Neuronal stem cell (in vitro differentiated cells): Measurements from ENCODE around the gene ARHGAP24.

Experiments
- DNase-seq: peaks from one replicate; pipeline ENCODE4 v3.0.0-alpha.2; 2013; ENCODE audit warnings: low spot score
- H2AFZ ChIP-seq: one replicate; pipeline ENCODE4 v1.6.1; 2013; ENCODE audit warnings: mild to moderate bottlenecking, low read length, inconsistent platforms
- H2AK5ac ChIP-seq: 2 replicates; pipeline ENCODE4 v1.6.1; 2013; ENCODE audit warnings: low read depth, mild to moderate bottlenecking, inconsistent platforms, low read length, moderate library complexity, mixed read lengths
- H2BK120ac ChIP-seq: 2 replicates; pipeline ENCODE4 v1.6.1; 2013; ENCODE audit warnings: low read depth, mild to moderate bottlenecking, inconsistent platforms, low read length, moderate library complexity, mixed read lengths
- H2BK12ac ChIP-seq: one replicate; pipeline ENCODE4 v1.6.1; 2013; ENCODE audit warnings: low read length, inconsistent platforms
- H2BK15ac ChIP-seq: 2 replicates; pipeline ENCODE4 v1.6.1; 2013; ENCODE audit warnings: mild to moderate bottlenecking, low read length, inconsistent platforms, mixed read lengths
- H2BK5ac ChIP-seq: one replicate; pipeline ENCODE4 v1.6.1; 2013; ENCODE audit warnings: inconsistent platforms, mild to moderate bottlenecking, low read length, moderate library complexity
- H3K14ac ChIP-seq: one replicate; pipeline ENCODE4 v1.6.1; 2013; ENCODE audit warnings: low read length, inconsistent platforms
- H3K18ac ChIP-seq: 2 replicates; pipeline ENCODE4 v1.6.1; 2013; ENCODE audit warnings: low read length, inconsistent platforms
- H3K23ac ChIP-seq: 2 replicates; pipeline ENCODE4 v1.6.1; 2013; ENCODE audit warnings: low read depth, mild to moderate bottlenecking, mixed read lengths, low read length, inconsistent platforms; ENCODE audit not compliant: poor library complexity
- H3K27ac ChIP-seq: replicated peaks from 3 replicates; pipeline ENCODE4 v1.5.1; 2013; ENCODE audit warnings: low read length, inconsistent platforms
- H3K27me3 ChIP-seq, 3 experiments: 2 replicates each; pipeline ENCODE4 v1.6.1; 2013; ENCODE audit warnings: low read length in 3 of 3, mild to moderate bottlenecking in 2 of 3, inconsistent platforms in 1 of 3, low read depth in 1 of 3, mixed read lengths in 1 of 3, moderate library complexity in 1 of 3; ENCODE audit not compliant: control insufficient read depth in 3 of 3, insufficient read depth in 3 of 3
- H3K36me3 ChIP-seq, 2 donors: replicated peaks in 1 of 2; 2 replicates each; pipeline ENCODE4 v1.6.1; 2013; ENCODE audit warnings: low read length in 2 of 2; ENCODE audit not compliant: control insufficient read depth in 2 of 2, insufficient read depth in 2 of 2
- H3K4ac ChIP-seq: 2 replicates; pipeline ENCODE4 v1.6.1; 2013; ENCODE audit warnings: inconsistent platforms, mild to moderate bottlenecking, low read length, moderate library complexity
- H3K4me1 ChIP-seq, 2 donors: 1 replicate in 1 of 2; 2 replicates in 1 of 2; pipeline ENCODE4 v1.6.1; 2013; ENCODE audit warnings: low read length in 2 of 2, low read depth in 1 of 2; ENCODE audit not compliant: control insufficient read depth in 2 of 2, insufficient read depth in 1 of 2
- H3K4me2 ChIP-seq: one replicate; pipeline ENCODE4 v1.6.1; 2013; ENCODE audit warnings: mild to moderate bottlenecking, low read length, inconsistent platforms; ENCODE audit not compliant: insufficient read depth, poor library complexity, severe bottlenecking
- H3K4me3 ChIP-seq, 2 donors: 2 replicates each; pipeline ENCODE4 v1.5.1; 2013; ENCODE audit warnings: low read length in 2 of 2, mild to moderate bottlenecking in 2 of 2, inconsistent platforms in 1 of 2, moderate library complexity in 1 of 2
- H3K79me1 ChIP-seq: one replicate; pipeline ENCODE4 v1.6.1; 2013; ENCODE audit warnings: low read depth, mild to moderate bottlenecking, inconsistent platforms, low read length, moderate library complexity
- H3K9ac ChIP-seq: one replicate; pipeline ENCODE4 v1.6.1; 2013; ENCODE audit warnings: mild to moderate bottlenecking, low read depth, low read length, inconsistent platforms; ENCODE audit not compliant: poor library complexity
- H3K9me3 ChIP-seq, 2 donors: replicated peaks in 1 of 2; 2 replicates each; pipeline versions ENCODE3 to v1.6.1; 2013; ENCODE audit warnings: low read length in 2 of 2, mild to moderate bottlenecking in 2 of 2, inconsistent platforms in 1 of 2, low read depth in 1 of 2, mixed read lengths in 1 of 2, moderate library complexity in 1 of 2; ENCODE audit not compliant: control insufficient read depth in 2 of 2, insufficient read depth in 1 of 2
- H4K8ac ChIP-seq: one replicate; pipeline ENCODE4 v1.6.1; 2013; ENCODE audit warnings: low read depth, mild to moderate bottlenecking, inconsistent platforms, low read length, moderate library complexity
- H4K91ac ChIP-seq: one replicate; pipeline ENCODE4 v1.6.1; 2013; ENCODE audit warnings: low read length, low read depth, mild to moderate bottlenecking, inconsistent platforms; ENCODE audit not compliant: poor library complexity
- WGBS, 2 donors: extraction: QIAGEN DNeasy Blood & Tissue Kit; methylation state at CpG; one replicate each; pipeline ENCODE4 v1.1.7; 2013; ENCODE audit warnings: missing lambda C conversion rate in 2 of 2, mixed read lengths in 1 of 2; ENCODE audit not compliant: insufficient read length in 2 of 2, insufficient replicate concordance in 1 of 2; ENCODE audit errors: extremely low coverage in 2 of 2; 5-methylcytosine and 5-hydroxymethylcytosine counted together

Gene ARHGAP24

GRCh38 chr4:85492336-85492735 is 17.4 kb downstream of the ARHGAP24 start:
- H2BK12ac ChIP-seq = no peak overlapping the region

DNA sequence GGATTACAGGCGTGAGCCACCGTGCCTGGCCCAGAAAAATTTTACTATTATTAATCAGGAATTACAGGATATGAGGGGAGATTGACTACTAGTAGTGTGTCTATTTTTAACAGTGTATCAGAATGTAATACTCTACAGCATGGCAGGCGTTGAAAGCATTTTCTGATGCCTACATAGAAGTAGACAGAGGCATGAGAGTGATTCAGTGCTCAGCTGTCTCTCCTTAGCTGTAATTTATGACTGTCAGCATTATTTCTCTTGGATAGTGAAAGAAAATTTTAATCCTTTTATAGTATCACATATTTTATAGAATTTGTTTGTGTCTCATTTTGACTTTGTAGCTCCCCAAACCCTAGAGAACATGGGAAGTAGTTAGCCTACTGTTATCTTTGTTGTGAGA is 20.7 kb downstream of the ARHGAP24 start:
- no peak overlapping the region for H2BK15ac ChIP-seq
- H3K27ac ChIP-seq = no peak overlapping the region
- no peak overlapping the region for H3K9ac ChIP-seq
- H2BK120ac ChIP-seq = no peak overlapping the region
- H2AFZ ChIP-seq = no peak overlapping the region
- no peak for DNase-seq
- no peak overlapping the region for H3K23ac ChIP-seq
- H3K36me3 ChIP-seq = no peaks in the 10 kb centered on the region
- H2BK12ac ChIP-seq = no peak overlapping the region
- H2AK5ac ChIP-seq = no peak overlapping the region
- no peak overlapping the region for H3K18ac ChIP-seq
- no peaks in the 10 kb centered on the region for H3K9me3 ChIP-seq
- WGBS, 2 donors = no CpG with 5 or more reads among the region's 3 CpGs
- no peak overlapping the region for H2BK5ac ChIP-seq
- H3K4me1 ChIP-seq = peaks cover 0 to 4% of the 10 kb centered on the region in 2 donors
- H3K4me3 ChIP-seq = no peak overlapping the region
- H3K4me2 ChIP-seq = no peak overlapping the region
- no peaks in the 10 kb centered on the region for H3K27me3 ChIP-seq
- no peak overlapping the region for H3K14ac ChIP-seq
- no peak overlapping the region for H3K4ac ChIP-seq
- H3K79me1 ChIP-seq = no peaks in the 10 kb centered on the region
- no peak overlapping the region for H4K8ac ChIP-seq
- no peak overlapping the region for H4K91ac ChIP-seq

More at GRCh38 chr4:85492336-85492735, 17.4 kb downstream of the ARHGAP24 start:
- Histone ChIP-seq H2BK15ac (no peak overlapping the region), H3K9me3 (no peaks in the 10 kb centered on the region), H3K9ac (no peak overlapping the region), H3K27me3 (no peaks in the 10 kb centered on the region), H4K8ac (no peak overlapping the region), H4K91ac (no peak overlapping the region), H3K36me3 (no peaks in the 10 kb centered on the region), H2AFZ (no peak overlapping the region), H2AK5ac (no peak overlapping the region), H3K79me1 (no peaks in the 10 kb centered on the region), H2BK5ac (no peak overlapping the region), H3K4me3 (no peak overlapping the region), H3K23ac (no peak overlapping the region), H3K27ac (no peak overlapping the region), H3K14ac (no peak overlapping the region), H2BK120ac (no peak overlapping the region), H3K18ac (no peak overlapping the region), H3K4ac (no peak overlapping the region), H3K4me1 (peaks cover 2 to 19% of the 10 kb centered on the region in 2 donors), H3K4me2 (no peak overlapping the region)
- no peak for DNase-seq
- no CpG with 5 or more reads among the region's 1 CpG for WGBS, 2 donors

- no peak for DNase-seq
- H3K23ac ChIP-seq = no peak overlapping the region
- no peak overlapping the region for H3K27ac ChIP-seq
- H3K4me3 ChIP-seq = no peak overlapping the region
- no peak overlapping the region for H2BK15ac ChIP-seq
- H2AFZ ChIP-seq = no peak overlapping the region
- no peaks in the 10 kb centered on the region for H3K27me3 ChIP-seq
- no peak overlapping the region for H3K4me2 ChIP-seq
- no peak overlapping the region for H2BK120ac ChIP-seq
- no CpG with 5 or more reads among the region's 8 CpGs for WGBS, 2 donors
- H3K18ac ChIP-seq = no peak overlapping the region
- H3K9ac ChIP-seq = no peak overlapping the region
- H3K14ac ChIP-seq = no peak overlapping the region
- no peaks in the 10 kb centered on the region for H3K36me3 ChIP-seq
- no peak overlapping the region for H2AK5ac ChIP-seq
- H4K8ac ChIP-seq = no peak overlapping the region
- H2BK12ac ChIP-seq = no peak overlapping the region
- H2BK5ac ChIP-seq = no peak overlapping the region
- H3K79me1 ChIP-seq = no peaks in the 10 kb centered on the region
- H3K9me3 ChIP-seq = no peaks in the 10 kb centered on the region
- peaks cover 0 to 4% of the 10 kb centered on the region in 2 donors for H3K4me1 ChIP-seq
- no peak overlapping the region for H4K91ac ChIP-seq
- no peak overlapping the region for H3K4ac ChIP-seq
Observed at GRCh38 chr4:85496126-85496849, 21.3 kb downstream of the ARHGAP24 start.

DNA sequence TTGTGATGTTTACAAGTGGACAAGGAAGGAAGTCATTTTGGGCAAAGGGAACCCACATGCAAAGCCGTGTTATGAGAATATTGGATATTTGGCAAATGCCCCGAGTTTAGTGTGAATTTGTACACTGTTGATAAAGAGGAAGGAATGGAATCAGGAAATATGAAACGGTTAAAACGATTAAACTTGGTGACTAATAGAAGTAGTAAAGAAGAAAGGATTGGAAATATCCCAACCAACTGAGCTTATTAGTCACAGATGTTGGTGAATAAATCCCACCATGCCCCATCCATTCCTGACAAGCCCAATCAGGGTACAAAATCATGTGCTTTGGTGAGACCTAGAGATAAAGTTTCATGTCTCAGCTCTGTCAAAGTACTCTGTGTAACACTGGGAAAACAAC is 22.0 kb downstream of the ARHGAP24 start:
- H3K4me3 ChIP-seq = no peak overlapping the region
- no peaks in the 10 kb centered on the region for H3K27me3 ChIP-seq
- no peak overlapping the region for H3K23ac ChIP-seq
- H2BK120ac ChIP-seq = no peak overlapping the region
- no peak overlapping the region for H4K91ac ChIP-seq
- H3K14ac ChIP-seq = no peak overlapping the region
- H3K27ac ChIP-seq = no peak overlapping the region
- no peak overlapping the region for H2BK5ac ChIP-seq
- no peaks in the 10 kb centered on the region for H3K36me3 ChIP-seq
- H2BK12ac ChIP-seq = no peak overlapping the region
- no peaks in the 10 kb centered on the region for H3K79me1 ChIP-seq
- no peak overlapping the region for H4K8ac ChIP-seq
- no peaks in the 10 kb centered on the region for H3K4me1 ChIP-seq
- H3K18ac ChIP-seq = no peak overlapping the region
- no peak overlapping the region for H3K4ac ChIP-seq
- no CpG with 5 or more reads among the region's 4 CpGs for WGBS, 2 donors
- H3K4me2 ChIP-seq = no peak overlapping the region
- no peak overlapping the region for H2AFZ ChIP-seq
- no peaks in the 10 kb centered on the region for H3K9me3 ChIP-seq
- no peak overlapping the region for H2BK15ac ChIP-seq
- H3K9ac ChIP-seq = no peak overlapping the region
- DNase-seq = no peak
- H2AK5ac ChIP-seq = no peak overlapping the region
